ENCODE measurements around the gene LSM4. TPM values are rescaled to one million over a fixed set of nuclear protein-coding genes. Genes with fewer than 3 reads are reported as not detected.

Gene LSM4
- total and polyA plus RNA-seq, 2 of the 13 experiments (the other 11 are each of a cell fraction or from before 2014, with no cell fraction given) = 65.8 to 166 TPM

DNA sequence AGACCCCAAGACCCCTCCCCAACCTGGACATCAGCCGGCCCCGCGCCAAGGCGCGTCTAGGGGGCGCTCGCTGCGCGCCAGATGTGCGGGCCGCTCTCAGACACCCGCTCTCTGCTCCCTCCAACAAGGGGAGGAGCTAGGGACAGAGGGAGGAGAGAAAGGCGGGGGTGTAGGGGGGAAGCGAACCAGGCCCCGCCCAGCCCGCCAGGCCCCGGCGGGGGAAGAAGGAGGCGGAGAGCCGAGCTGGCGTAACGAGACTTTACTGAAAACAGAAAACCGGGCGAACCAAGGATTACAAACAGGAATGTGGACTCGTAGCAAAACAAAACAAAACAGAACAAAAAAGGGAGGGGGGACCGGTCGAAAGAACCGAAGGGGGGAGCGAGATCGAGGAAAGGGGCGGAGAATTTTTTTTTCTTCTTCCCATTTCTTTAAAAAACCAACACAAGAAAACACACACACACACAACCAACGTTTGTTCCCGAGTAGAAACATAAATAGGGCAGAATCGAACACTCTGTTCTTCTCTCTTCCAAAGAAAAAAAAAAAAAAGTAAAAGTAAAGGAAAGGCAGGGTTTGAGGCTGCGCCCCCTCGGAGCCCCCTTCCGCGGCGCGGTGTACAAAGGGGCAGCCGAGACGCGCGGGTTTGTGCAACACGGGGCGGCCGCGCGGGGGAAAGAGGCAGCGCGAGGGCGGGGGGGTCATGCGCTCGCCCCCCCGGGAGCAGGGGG lies 43.2 kb downstream of the LSM4 start (continued):
- TF ChIP-seq, protein P1, sequence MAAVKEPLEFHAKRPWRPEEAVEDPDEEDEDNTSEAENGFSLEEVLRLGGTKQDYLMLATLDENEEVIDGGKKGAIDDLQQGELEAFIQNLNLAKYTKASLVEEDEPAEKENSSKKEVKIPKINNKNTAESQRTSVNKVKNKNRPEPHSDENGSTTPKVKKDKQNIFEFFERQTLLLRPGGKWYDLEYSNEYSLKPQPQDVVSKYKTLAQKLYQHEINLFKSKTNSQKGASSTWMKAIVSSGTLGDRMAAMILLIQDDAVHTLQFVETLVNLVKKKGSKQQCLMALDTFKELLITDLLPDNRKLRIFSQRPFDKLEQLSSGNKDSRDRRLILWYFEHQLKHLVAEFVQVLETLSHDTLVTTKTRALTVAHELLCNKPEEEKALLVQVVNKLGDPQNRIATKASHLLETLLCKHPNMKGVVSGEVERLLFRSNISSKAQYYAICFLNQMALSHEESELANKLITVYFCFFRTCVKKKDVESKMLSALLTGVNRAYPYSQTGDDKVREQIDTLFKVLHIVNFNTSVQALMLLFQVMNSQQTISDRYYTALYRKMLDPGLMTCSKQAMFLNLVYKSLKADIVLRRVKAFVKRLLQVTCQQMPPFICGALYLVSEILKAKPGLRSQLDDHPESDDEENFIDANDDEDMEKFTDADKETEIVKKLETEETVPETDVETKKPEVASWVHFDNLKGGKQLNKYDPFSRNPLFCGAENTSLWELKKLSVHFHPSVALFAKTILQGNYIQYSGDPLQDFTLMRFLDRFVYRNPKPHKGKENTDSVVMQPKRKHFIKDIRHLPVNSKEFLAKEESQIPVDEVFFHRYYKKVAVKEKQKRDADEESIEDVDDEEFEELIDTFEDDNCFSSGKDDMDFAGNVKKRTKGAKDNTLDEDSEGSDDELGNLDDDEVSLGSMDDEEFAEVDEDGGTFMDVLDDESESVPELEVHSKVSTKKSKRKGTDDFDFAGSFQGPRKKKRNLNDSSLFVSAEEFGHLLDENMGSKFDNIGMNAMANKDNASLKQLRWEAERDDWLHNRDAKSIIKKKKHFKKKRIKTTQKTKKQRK (IDR thresholded peaks at IDR 0.05; ENCODE audit: low read length) = no peak
- no peak for TF ChIP-seq ZNF619 (CRISPR knock-in tag; IDR thresholded peaks at IDR 0.05)
- TF ChIP-seq ZBTB7A (CRISPR knock-in tag; IDR thresholded peaks at IDR 0.05) = peak; percentile 99
- TF ChIP-seq NR2F6 (IDR thresholded peaks at IDR 0.05) = 0 out of 2 replicates have a peak, but pooled peaks have one; percentile 16
- peak; percentile 51 for TF ChIP-seq NR2F6 (CRISPR knock-in tag; IDR thresholded peaks at IDR 0.05)
- TF ChIP-seq, protein P2, sequence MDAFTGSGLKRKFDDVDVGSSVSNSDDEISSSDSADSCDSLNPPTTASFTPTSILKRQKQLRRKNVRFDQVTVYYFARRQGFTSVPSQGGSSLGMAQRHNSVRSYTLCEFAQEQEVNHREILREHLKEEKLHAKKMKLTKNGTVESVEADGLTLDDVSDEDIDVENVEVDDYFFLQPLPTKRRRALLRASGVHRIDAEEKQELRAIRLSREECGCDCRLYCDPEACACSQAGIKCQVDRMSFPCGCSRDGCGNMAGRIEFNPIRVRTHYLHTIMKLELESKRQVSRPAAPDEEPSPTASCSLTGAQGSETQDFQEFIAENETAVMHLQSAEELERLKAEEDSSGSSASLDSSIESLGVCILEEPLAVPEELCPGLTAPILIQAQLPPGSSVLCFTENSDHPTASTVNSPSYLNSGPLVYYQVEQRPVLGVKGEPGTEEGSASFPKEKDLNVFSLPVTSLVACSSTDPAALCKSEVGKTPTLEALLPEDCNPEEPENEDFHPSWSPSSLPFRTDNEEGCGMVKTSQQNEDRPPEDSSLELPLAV (CRISPR knock-in tag; conservative IDR thresholded peaks at IDR 0.05; ENCODE audit: low read depth) = no peak
- TF ChIP-seq ZNF547 (CRISPR knock-in tag; IDR thresholded peaks at IDR 0.05) = no peak
- TF ChIP-seq, protein P3, sequence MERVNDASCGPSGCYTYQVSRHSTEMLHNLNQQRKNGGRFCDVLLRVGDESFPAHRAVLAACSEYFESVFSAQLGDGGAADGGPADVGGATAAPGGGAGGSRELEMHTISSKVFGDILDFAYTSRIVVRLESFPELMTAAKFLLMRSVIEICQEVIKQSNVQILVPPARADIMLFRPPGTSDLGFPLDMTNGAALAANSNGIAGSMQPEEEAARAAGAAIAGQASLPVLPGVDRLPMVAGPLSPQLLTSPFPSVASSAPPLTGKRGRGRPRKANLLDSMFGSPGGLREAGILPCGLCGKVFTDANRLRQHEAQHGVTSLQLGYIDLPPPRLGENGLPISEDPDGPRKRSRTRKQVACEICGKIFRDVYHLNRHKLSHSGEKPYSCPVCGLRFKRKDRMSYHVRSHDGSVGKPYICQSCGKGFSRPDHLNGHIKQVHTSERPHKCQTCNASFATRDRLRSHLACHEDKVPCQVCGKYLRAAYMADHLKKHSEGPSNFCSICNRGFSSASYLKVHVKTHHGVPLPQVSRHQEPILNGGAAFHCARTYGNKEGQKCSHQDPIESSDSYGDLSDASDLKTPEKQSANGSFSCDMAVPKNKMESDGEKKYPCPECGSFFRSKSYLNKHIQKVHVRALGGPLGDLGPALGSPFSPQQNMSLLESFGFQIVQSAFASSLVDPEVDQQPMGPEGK (CRISPR knock-in tag; IDR thresholded peaks at IDR 0.05) = no peak; the same call in 1 of the 2 replicates
- no peak for TF ChIP-seq RFX3 (CRISPR knock-in tag; IDR thresholded peaks at IDR 0.05)
- no peak for TF ChIP-seq ZNF256 (CRISPR knock-in tag; conservative IDR thresholded peaks at IDR 0.05)
- TF ChIP-seq RAD21 (CRISPR knock-in tag; IDR thresholded peaks at IDR 0.05) = peak; percentile 94
- peak; percentile 22; the same call in 1 of the 2 replicates for TF ChIP-seq RFX5 (IDR thresholded peaks at IDR 0.05; ENCODE audit: low read depth, low read length)
- TF ChIP-seq, protein P4, sequence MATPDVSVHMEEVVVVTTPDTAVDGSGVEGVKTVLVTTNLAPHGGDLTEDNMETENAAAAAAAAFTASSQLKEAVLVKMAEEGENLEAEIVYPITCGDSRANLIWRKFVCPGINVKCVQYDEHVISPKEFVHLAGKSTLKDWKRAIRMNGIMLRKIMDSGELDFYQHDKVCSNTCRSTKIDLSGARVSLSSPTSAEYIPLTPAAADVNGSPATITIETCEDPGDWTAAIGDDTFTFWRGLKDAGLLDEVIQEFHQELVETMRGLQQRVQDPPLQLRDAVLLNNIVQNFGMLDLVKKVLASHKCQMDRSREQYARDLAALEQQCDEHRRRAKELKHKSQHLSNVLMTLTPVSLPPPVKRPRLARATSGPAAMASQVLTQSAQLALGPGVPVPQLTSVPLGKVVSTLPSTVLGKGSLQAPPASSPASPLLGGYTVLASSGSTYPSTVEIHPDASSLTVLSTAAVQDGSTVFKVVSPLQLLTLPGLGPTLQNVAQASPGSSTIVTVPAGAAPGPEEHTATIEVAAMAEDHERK (CRISPR knock-in tag; IDR thresholded peaks at IDR 0.05; ENCODE audit: low read depth) = no peak
- TF ChIP-seq THAP11 (CRISPR knock-in tag; IDR thresholded peaks at IDR 0.05) = peak; percentile 48; the same call in 1 of the 2 replicates
- TF ChIP-seq TAF15 (IDR thresholded peaks at IDR 0.05; ENCODE audit: low read depth, low read length, poor library complexity, severe bottlenecking) = no peak
- peak; percentile 22; the same call in 1 of the 2 replicates for TF ChIP-seq ZNF263 (CRISPR knock-in tag; IDR thresholded peaks at IDR 0.05)
- TF ChIP-seq, protein P5, sequence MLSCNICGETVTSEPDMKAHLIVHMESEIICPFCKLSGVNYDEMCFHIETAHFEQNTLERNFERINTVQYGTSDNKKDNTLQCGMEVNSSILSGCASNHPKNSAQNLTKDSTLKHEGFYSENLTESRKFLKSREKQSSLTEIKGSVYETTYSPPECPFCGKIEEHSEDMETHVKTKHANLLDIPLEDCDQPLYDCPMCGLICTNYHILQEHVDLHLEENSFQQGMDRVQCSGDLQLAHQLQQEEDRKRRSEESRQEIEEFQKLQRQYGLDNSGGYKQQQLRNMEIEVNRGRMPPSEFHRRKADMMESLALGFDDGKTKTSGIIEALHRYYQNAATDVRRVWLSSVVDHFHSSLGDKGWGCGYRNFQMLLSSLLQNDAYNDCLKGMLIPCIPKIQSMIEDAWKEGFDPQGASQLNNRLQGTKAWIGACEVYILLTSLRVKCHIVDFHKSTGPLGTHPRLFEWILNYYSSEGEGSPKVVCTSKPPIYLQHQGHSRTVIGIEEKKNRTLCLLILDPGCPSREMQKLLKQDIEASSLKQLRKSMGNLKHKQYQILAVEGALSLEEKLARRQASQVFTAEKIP (CRISPR knock-in tag; IDR thresholded peaks at IDR 0.05; ENCODE audit: borderline replicate concordance) = no peak
- peak; percentile 37; the same call in 1 of the 2 replicates for TF ChIP-seq REL (CRISPR knock-in tag; conservative IDR thresholded peaks at IDR 0.05)
- no peak for TF ChIP-seq ZZZ3 (CRISPR knock-in tag; IDR thresholded peaks at IDR 0.05; ENCODE audit: borderline replicate concordance)
- TF ChIP-seq KDM6A (CRISPR knock-in tag; IDR thresholded peaks at IDR 0.05; ENCODE audit: low read depth) = no peak
- TF ChIP-seq TOE1 (CRISPR knock-in tag; IDR thresholded peaks at IDR 0.05) = no peak
